WTC11 (cell line): ENCODE data around the gene WBP4. TPM values are rescaled to one million over a fixed set of nuclear protein-coding genes. Genes with fewer than 3 reads are reported as not detected.

ENCODE experiments used
- ATAC-seq: fragments of 200-7000 bp; cut with Tn5 transposase; 2 replicates; pipeline ENCODE4 v1.10.0; 2021; ENCODE audit warnings: mild to moderate bottlenecking, moderate library complexity
- CTCF ChIA-PET: fragments of 300-600 bp; sonication (Branson Sonifier 250); formaldehyde crosslinking; loops from one replicate; lab custom pipeline; 2021; ENCODE audit warnings: antibody characterized with exemption; lab: Charles Lee
- POLR2A ChIA-PET: fragments of 350-600 bp; sonication (Branson Sonifier 250); formaldehyde crosslinking; loops from one replicate; lab custom pipeline; 2021; ENCODE audit warnings: antibody characterized with exemption; lab: Charles Lee
- DNase-seq: peaks from one replicate; pipeline ENCODE4 v3.0.0; 2021; ENCODE audit warnings: low spot score
- H3K27ac Mint-ChIP-seq: 2 replicates; pipeline ENCODE4 v1.8.0; 2021; ENCODE audit warnings: mixed read lengths
- H3K27me3 Mint-ChIP-seq: 2 replicates; pipeline ENCODE4 v1.8.0; 2021; ENCODE audit warnings: low read depth, mild to moderate bottlenecking, moderate library complexity, mixed read lengths
- H3K36me3 Mint-ChIP-seq: 2 replicates; pipeline ENCODE4 v1.8.0; 2021; ENCODE audit warnings: mixed read lengths
- H3K4me1 Mint-ChIP-seq: 2 replicates; pipeline ENCODE4 v1.8.0; 2022; ENCODE audit warnings: mixed read lengths
- H3K4me3 Mint-ChIP-seq: 2 replicates; pipeline ENCODE4 v1.8.0; 2021; ENCODE audit warnings: mild to moderate bottlenecking, moderate library complexity, mixed read lengths
- H3K9me3 Mint-ChIP-seq: 2 replicates; pipeline ENCODE4 v1.8.0; 2021; ENCODE audit warnings: mixed read lengths
- CREB1 ChIP-seq: sonication (generic); formaldehyde crosslinking; IDR thresholded peaks from 2 replicates; pipeline ENCODE4 v1.8.0; 2023; ENCODE audit warnings: mild to moderate bottlenecking, missing genetic modification reagents
- CREM ChIP-seq: sonication (generic); formaldehyde crosslinking; IDR thresholded peaks from 2 replicates; pipeline ENCODE4 v1.8.1; 2022; ENCODE audit warnings: mild to moderate bottlenecking, missing genetic modification reagents, moderate library complexity
- CTCF ChIP-seq: fragments of 200-600 bp; IDR thresholded peaks from 2 replicates; pipeline ENCODE4 v1.8.0; 2022; ENCODE audit warnings: antibody characterized with exemption
- GRHL2 ChIP-seq: fragments of 250-450 bp; sonication (Bioruptor Pico); IDR thresholded peaks from 2 replicates; pipeline ENCODE4 v1.8.0; 2022; ENCODE audit warnings: mild to moderate bottlenecking, moderate library complexity; ENCODE audit not compliant: insufficient replicate concordance, severe bottlenecking
- GTF2I ChIP-seq: fragments of 250-450 bp; sonication (Bioruptor Pico); conservative IDR thresholded peaks from 2 replicates; pipeline ENCODE4 v1.4.0; 2021; ENCODE audit warnings: mild to moderate bottlenecking
- MAX ChIP-seq: sonication (generic); formaldehyde crosslinking; IDR thresholded peaks from 2 replicates; pipeline ENCODE4 v1.8.0; 2022; ENCODE audit warnings: mild to moderate bottlenecking, missing genetic modification reagents
- NFATC4 ChIP-seq: fragments of 250-450 bp; sonication (Bioruptor Pico); IDR thresholded peaks from 2 replicates; pipeline ENCODE4 v1.9.0; 2021; ENCODE audit warnings: mild to moderate bottlenecking
- NR1H2 ChIP-seq: sonication (generic); formaldehyde crosslinking; IDR thresholded peaks from 2 replicates; pipeline ENCODE4 v1.9.0; 2021; ENCODE audit warnings: mild to moderate bottlenecking, moderate library complexity, missing genetic modification reagents
- RELA ChIP-seq: sonication (generic); formaldehyde crosslinking; IDR thresholded peaks from 2 replicates; pipeline ENCODE4 v1.8.1; 2022; ENCODE audit warnings: missing genetic modification reagents, mild to moderate bottlenecking, borderline replicate concordance
- RORB ChIP-seq: fragments of 250-450 bp; sonication (Bioruptor Pico); IDR thresholded peaks from 2 replicates; pipeline ENCODE4 v1.9.0; 2021; ENCODE audit warnings: mild to moderate bottlenecking
- SP1 ChIP-seq: sonication (generic); formaldehyde crosslinking; conservative IDR thresholded peaks from 2 replicates; pipeline ENCODE4 v1.8.1; 2022; ENCODE audit warnings: missing genetic modification reagents
- TEAD1 ChIP-seq: sonication (generic); formaldehyde crosslinking; IDR thresholded peaks from 2 replicates; pipeline ENCODE4 v1.8.0; 2022; ENCODE audit warnings: mild to moderate bottlenecking, missing genetic modification reagents
- ZBTB21 ChIP-seq: sonication (generic); formaldehyde crosslinking; IDR thresholded peaks from 2 replicates; pipeline ENCODE4 v1.8.1; 2023; ENCODE audit warnings: mild to moderate bottlenecking, missing genetic modification reagents, borderline replicate concordance
- ZMAT4 ChIP-seq: fragments of 250-450 bp; sonication (Bioruptor Pico); IDR thresholded peaks from 2 replicates; pipeline ENCODE4 v1.9.0; 2021; ENCODE audit warnings: mild to moderate bottlenecking
- total RNA-seq: library from RNA; stranded (reverse); gene quantifications from 3 replicates; pipeline ENCODE4 v1.2.3, GENCODE V29; 2021
- TF ChIP-seq, protein P1 (sequence below): fragments of 250-450 bp; sonication (Bioruptor Pico); IDR thresholded peaks from 2 replicates; pipeline ENCODE4 v1.9.0; 2021; ENCODE audit warnings: moderate library complexity, mild to moderate bottlenecking, inconsistent platforms, borderline replicate concordance
- TF ChIP-seq, protein P2 (sequence below): fragments of 250-450 bp; sonication (Bioruptor Pico); IDR thresholded peaks from 2 replicates; pipeline ENCODE4 v1.9.0; 2021; ENCODE audit warnings: mild to moderate bottlenecking, borderline replicate concordance
- TF ChIP-seq, protein P3 (sequence below): sonication (generic); formaldehyde crosslinking; IDR thresholded peaks from 2 replicates; pipeline ENCODE4 v1.8.0; 2022; ENCODE audit warnings: missing genetic modification reagents
- TF ChIP-seq, protein P4 (sequence below): sonication (generic); formaldehyde crosslinking; IDR thresholded peaks from 2 replicates; pipeline ENCODE4 v1.8.1; 2023; ENCODE audit warnings: mild to moderate bottlenecking, missing genetic modification reagents, moderate library complexity
- TF ChIP-seq, protein P5 (sequence below): sonication (generic); formaldehyde crosslinking; IDR thresholded peaks from 2 replicates; pipeline ENCODE4 v1.8.0; 2022; ENCODE audit warnings: mild to moderate bottlenecking, missing genetic modification reagents

WBP4 gene
- total RNA-seq, 1 experiment from 2014 or later, result 9.6 TPM

- Mint-ChIP-seq H3K27me3 (no peaks in the 10 kb centered on the region), H3K4me3 (peak overlapping the region; percentile 97), H3K9me3 (no peaks in the 10 kb centered on the region), H3K36me3 (peaks cover 20% of the 10 kb centered on the region), H3K4me1 (peaks cover 32% of the 10 kb centered on the region), H3K27ac (peak overlapping the region; percentile 98)
- ChIA-PET CTCF (interaction anchor here (0.5 kb wide), 2 partner anchors 279 to 861 kb away, joined by 3 to 4 read pairs; no protein-coding TSS in a partner anchor), POLR2A (interaction anchor here (1.0 to 1.4 kb wide), 2 partner anchors 45 to 76 kb away, joined by 5 to 8 read pairs; no protein-coding TSS in a partner anchor)
- DNase-seq (no peak), ATAC-seq (peak; percentile 3)
- TF ChIP-seq, protein P1, sequence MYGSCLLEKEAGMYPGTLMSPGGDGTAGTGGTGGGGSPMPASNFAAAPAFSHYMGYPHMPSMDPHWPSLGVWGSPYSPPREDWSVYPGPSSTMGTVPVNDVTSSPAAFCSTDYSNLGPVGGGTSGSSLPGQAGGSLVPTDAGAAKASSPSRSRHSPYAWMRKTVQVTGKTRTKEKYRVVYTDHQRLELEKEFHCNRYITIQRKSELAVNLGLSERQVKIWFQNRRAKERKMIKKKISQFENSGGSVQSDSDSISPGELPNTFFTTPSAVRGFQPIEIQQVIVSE, result no peak
- TF ChIP-seq TEAD1 (CRISPR knock-in tag), result no peak
- no peak for TF ChIP-seq NFATC4 (CRISPR knock-in tag)
- TF ChIP-seq CTCF, result no peak
- TF ChIP-seq, protein P2, sequence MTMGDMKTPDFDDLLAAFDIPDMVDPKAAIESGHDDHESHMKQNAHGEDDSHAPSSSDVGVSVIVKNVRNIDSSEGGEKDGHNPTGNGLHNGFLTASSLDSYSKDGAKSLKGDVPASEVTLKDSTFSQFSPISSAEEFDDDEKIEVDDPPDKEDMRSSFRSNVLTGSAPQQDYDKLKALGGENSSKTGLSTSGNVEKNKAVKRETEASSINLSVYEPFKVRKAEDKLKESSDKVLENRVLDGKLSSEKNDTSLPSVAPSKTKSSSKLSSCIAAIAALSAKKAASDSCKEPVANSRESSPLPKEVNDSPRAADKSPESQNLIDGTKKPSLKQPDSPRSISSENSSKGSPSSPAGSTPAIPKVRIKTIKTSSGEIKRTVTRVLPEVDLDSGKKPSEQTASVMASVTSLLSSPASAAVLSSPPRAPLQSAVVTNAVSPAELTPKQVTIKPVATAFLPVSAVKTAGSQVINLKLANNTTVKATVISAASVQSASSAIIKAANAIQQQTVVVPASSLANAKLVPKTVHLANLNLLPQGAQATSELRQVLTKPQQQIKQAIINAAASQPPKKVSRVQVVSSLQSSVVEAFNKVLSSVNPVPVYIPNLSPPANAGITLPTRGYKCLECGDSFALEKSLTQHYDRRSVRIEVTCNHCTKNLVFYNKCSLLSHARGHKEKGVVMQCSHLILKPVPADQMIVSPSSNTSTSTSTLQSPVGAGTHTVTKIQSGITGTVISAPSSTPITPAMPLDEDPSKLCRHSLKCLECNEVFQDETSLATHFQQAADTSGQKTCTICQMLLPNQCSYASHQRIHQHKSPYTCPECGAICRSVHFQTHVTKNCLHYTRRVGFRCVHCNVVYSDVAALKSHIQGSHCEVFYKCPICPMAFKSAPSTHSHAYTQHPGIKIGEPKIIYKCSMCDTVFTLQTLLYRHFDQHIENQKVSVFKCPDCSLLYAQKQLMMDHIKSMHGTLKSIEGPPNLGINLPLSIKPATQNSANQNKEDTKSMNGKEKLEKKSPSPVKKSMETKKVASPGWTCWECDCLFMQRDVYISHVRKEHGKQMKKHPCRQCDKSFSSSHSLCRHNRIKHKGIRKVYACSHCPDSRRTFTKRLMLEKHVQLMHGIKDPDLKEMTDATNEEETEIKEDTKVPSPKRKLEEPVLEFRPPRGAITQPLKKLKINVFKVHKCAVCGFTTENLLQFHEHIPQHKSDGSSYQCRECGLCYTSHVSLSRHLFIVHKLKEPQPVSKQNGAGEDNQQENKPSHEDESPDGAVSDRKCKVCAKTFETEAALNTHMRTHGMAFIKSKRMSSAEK (CRISPR knock-in tag), result no peak
- no peak for TF ChIP-seq SP1 (CRISPR knock-in tag)
- TF ChIP-seq, protein P3, sequence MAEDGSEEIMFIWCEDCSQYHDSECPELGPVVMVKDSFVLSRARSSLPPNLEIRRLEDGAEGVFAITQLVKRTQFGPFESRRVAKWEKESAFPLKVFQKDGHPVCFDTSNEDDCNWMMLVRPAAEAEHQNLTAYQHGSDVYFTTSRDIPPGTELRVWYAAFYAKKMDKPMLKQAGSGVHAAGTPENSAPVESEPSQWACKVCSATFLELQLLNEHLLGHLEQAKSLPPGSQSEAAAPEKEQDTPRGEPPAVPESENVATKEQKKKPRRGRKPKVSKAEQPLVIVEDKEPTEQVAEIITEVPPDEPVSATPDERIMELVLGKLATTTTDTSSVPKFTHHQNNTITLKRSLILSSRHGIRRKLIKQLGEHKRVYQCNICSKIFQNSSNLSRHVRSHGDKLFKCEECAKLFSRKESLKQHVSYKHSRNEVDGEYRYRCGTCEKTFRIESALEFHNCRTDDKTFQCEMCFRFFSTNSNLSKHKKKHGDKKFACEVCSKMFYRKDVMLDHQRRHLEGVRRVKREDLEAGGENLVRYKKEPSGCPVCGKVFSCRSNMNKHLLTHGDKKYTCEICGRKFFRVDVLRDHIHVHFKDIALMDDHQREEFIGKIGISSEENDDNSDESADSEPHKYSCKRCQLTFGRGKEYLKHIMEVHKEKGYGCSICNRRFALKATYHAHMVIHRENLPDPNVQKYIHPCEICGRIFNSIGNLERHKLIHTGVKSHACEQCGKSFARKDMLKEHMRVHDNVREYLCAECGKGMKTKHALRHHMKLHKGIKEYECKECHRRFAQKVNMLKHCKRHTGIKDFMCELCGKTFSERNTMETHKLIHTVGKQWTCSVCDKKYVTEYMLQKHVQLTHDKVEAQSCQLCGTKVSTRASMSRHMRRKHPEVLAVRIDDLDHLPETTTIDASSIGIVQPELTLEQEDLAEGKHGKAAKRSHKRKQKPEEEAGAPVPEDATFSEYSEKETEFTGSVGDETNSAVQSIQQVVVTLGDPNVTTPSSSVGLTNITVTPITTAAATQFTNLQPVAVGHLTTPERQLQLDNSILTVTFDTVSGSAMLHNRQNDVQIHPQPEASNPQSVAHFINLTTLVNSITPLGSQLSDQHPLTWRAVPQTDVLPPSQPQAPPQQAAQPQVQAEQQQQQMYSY (CRISPR knock-in tag), result no peak
- TF ChIP-seq, protein P4, sequence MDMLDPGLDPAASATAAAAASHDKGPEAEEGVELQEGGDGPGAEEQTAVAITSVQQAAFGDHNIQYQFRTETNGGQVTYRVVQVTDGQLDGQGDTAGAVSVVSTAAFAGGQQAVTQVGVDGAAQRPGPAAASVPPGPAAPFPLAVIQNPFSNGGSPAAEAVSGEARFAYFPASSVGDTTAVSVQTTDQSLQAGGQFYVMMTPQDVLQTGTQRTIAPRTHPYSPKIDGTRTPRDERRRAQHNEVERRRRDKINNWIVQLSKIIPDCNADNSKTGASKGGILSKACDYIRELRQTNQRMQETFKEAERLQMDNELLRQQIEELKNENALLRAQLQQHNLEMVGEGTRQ (CRISPR knock-in tag), result no peak
- TF ChIP-seq GRHL2, result no peak
These were observed 867 bp downstream of the WBP4 start for GRCh38 chr13:41061914-41062837.

DNA sequence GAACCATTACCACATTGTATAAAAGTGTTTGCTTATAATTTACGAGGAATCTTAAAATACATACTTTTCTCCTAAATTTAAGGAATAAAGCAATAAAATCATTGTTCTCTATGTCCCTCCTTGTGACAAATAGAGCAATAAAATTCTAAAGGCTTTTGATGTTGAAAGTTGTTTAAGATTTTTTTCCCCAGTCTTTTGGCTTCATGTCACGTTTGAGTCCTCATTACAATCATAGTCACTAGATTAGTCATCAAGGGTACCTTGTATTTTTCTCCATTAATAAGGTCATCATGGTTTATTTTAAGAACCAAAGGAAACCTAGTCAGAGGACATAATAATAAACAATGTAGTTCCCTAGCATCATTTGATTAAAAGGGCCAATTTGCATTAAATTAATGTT is 3.2 kb downstream of the WBP4 start:
- H3K36me3 Mint-ChIP-seq, result peaks cover 34% of the 10 kb centered on the region
- H3K27me3 Mint-ChIP-seq, result no peaks in the 10 kb centered on the region
- peaks cover 16% of the 10 kb centered on the region for H3K4me1 Mint-ChIP-seq
- ChIA-PET CTCF (no interaction called here), POLR2A (no interaction called here)
- no peaks in the 10 kb centered on the region for H3K9me3 Mint-ChIP-seq
- ATAC-seq (no peak), DNase-seq (no peak)
- no peak overlapping the region for H3K27ac Mint-ChIP-seq
- no peak overlapping the region for H3K4me3 Mint-ChIP-seq
- TF ChIP-seq ZBTB21 (CRISPR knock-in tag), result no peak
- TF ChIP-seq CREB1 (CRISPR knock-in tag), result no peak
- no peak for TF ChIP-seq GRHL2
- TF ChIP-seq NR1H2 (CRISPR knock-in tag), result no peak
- TF ChIP-seq RELA (CRISPR knock-in tag), result no peak
- TF ChIP-seq RORB (CRISPR knock-in tag), result no peak
- TF ChIP-seq CREM (CRISPR knock-in tag), result no peak
- TF ChIP-seq ZMAT4, result no peak
- no peak for TF ChIP-seq MAX (CRISPR knock-in tag)
- TF ChIP-seq GTF2I (CRISPR knock-in tag), result no peak
- TF ChIP-seq, protein P5, sequence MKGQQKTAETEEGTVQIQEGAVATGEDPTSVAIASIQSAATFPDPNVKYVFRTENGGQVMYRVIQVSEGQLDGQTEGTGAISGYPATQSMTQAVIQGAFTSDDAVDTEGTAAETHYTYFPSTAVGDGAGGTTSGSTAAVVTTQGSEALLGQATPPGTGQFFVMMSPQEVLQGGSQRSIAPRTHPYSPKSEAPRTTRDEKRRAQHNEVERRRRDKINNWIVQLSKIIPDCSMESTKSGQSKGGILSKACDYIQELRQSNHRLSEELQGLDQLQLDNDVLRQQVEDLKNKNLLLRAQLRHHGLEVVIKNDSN (CRISPR knock-in tag), result no peak
